GM12878 (cell line): ENCODE data around the gene SURF6. TPM values are rescaled to one million over a fixed set of nuclear protein-coding genes. Genes with fewer than 3 reads are reported as not detected.

Experiments
- ATAC-seq: fragments of 200-7000 bp; cut with Tn5 transposase; 3 replicates; pipeline ENCODE4 v1.9.1; 2020; ENCODE audit warnings: mild to moderate bottlenecking, moderate library complexity
- BruUV-seq: library from RNA; stranded (reverse); fragments of 400-500 nt; replicated peaks from 2 replicates; lab custom pipeline; 2021; lab: Mats Ljungman, UMichigan
- CTCF ChIA-PET: fragments of 300-600 bp; sonication (Branson Sonifier 250); formaldehyde crosslinking; extraction: SDS; loops from one replicate; lab custom pipeline; 2021; ENCODE audit warnings: inconsistent platforms; lab: Yijun Ruan, JAX
- POLR2A ChIA-PET: fragments of 350-600 bp; formaldehyde crosslinking; extraction: SDS; loops from one replicate; lab custom pipeline; 2021; ENCODE audit warnings: inconsistent platforms; lab: Charles Lee
- RAD21 ChIA-PET: fragments of 300-600 bp; sonication (Branson Sonifier 250); formaldehyde crosslinking; loops from one replicate; lab custom pipeline; 2023; ENCODE audit warnings: antibody characterized with exemption; ENCODE audit not compliant: unreplicated experiment; lab: Charles Lee
- SMC1A ChIA-PET: fragments of 300-600 bp; sonication (Branson Sonifier 250); formaldehyde crosslinking; loops from one replicate; lab custom pipeline; 2023; ENCODE audit not compliant: unreplicated experiment, uncharacterized antibody; lab: Charles Lee
- DNase-seq: peaks from one replicate; pipeline ENCODE4 v3.0.0-alpha.2; 2011; ENCODE audit warnings: low read depth, low spot score
- FAIRE-seq: peaks from 3 replicates; lab custom pipeline; 2011; peaks lifted over from hg19 to GRCh38; lab: Jason Lieb, UNC
- H2AFZ ChIP-seq: 2 replicates; pipeline ENCODE4 v1.6.0; 2011; ENCODE audit warnings: low read depth, low read length, control low read depth; ENCODE audit not compliant: control insufficient read depth
- H3K27ac ChIP-seq: 2 replicates; pipeline ENCODE4 v1.5.1; 2011; ENCODE audit warnings: control low read depth; ENCODE audit not compliant: control insufficient read depth, insufficient read depth
- H3K27me3 ChIP-seq, 2 experiments: replicated peaks in 1 of 2; 2 replicates each; pipeline versions ENCODE4 v1.6.0 to v1.6.1; 2011; ENCODE audit warnings: low read length in 1 of 2; ENCODE audit not compliant: control insufficient read depth in 2 of 2, insufficient read depth in 2 of 2
- H3K36me3 ChIP-seq, 2 experiments: 2 replicates each; pipeline ENCODE4 v1.5.1; 2011; ENCODE audit warnings: low read length in 1 of 2; ENCODE audit not compliant: control insufficient read depth in 2 of 2, insufficient read depth in 2 of 2
- H3K4me1 ChIP-seq: 2 replicates; pipeline ENCODE4 v1.6.1; 2011; ENCODE audit warnings: mild to moderate bottlenecking, low read length, moderate library complexity, mixed read lengths; ENCODE audit not compliant: control insufficient read depth, insufficient read depth
- H3K4me2 ChIP-seq: 2 replicates; pipeline ENCODE4 v1.6.0; 2011; ENCODE audit warnings: control low read depth; ENCODE audit not compliant: control insufficient read depth, insufficient read depth
- H3K4me3 ChIP-seq: fragments of 200-600 bp; sonication (generic); 2 replicates; pipeline ENCODE4 v1.5.1; 2016
- H3K79me2 ChIP-seq: 2 replicates; pipeline ENCODE4 v1.6.0; 2011; ENCODE audit warnings: low read length; ENCODE audit not compliant: control insufficient read depth, insufficient read depth
- H3K9ac ChIP-seq: 2 replicates; pipeline ENCODE4 v1.8.0; 2011; ENCODE audit warnings: low read length, control low read depth, mixed read lengths; ENCODE audit not compliant: control insufficient read depth, insufficient read depth
- H3K9me3 ChIP-seq: replicated peaks from 3 replicates; pipeline ENCODE4 v1.5.1; 2011; ENCODE audit warnings: mild to moderate bottlenecking, low read length; ENCODE audit not compliant: control insufficient read depth, insufficient read depth
- H4K20me1 ChIP-seq: 2 replicates; pipeline ENCODE4 v1.6.0; 2011; ENCODE audit not compliant: control insufficient read depth, insufficient read depth
- CTCF ChIP-seq, 3 experiments: IDR thresholded peaks in 2 of 3; conservative IDR thresholded peaks in 1 of 3; 2 replicates each; pipeline ENCODE4 v1.5.1; 2011; ENCODE audit warnings: low read depth in 3 of 3, low read length in 3 of 3, mild to moderate bottlenecking in 3 of 3, control low read depth in 2 of 3, moderate library complexity in 2 of 3, inconsistent platforms in 1 of 3, mixed read lengths in 1 of 3; ENCODE audit not compliant: control insufficient read depth in 2 of 3, insufficient read depth in 1 of 3; ENCODE audit errors: extremely low read depth in 1 of 3
- GATAD2B ChIP-seq: fragments of 450-650 bp; conservative IDR thresholded peaks from 2 replicates; pipeline ENCODE4 v1.6.1; 2017; ENCODE audit warnings: low read depth, mild to moderate bottlenecking, moderate library complexity
- STAT3 ChIP-seq: IDR thresholded peaks from 2 replicates; pipeline ENCODE4 v1.6.1; 2011; ENCODE audit warnings: low read depth, low read length, improper control_type of control experiment
- WGBS: methylation state at CpG from one replicate; pipeline ENCODE4 v1.1.6; 2016; ENCODE audit warnings: low lambda C conversion rate; ENCODE audit not compliant: insufficient replicate concordance, insufficient coverage; ENCODE audit errors: missing lambda C conversion rate; 5-methylcytosine and 5-hydroxymethylcytosine counted together
- in situ Hi-C: fragments of 300-500 bp; cut with MboI; formaldehyde crosslinking; loops from 9 replicates; pipeline ENCODE4 v1.14.3; 2018; ENCODE audit warnings: mixed read lengths
- intact Hi-C: fragments of 100-400 bp; cut with micrococcal nuclease; formaldehyde crosslinking; loops from one replicate; pipeline ENCODE4 v1.14.2; 2022; ENCODE audit not compliant: unreplicated experiment
- polyA plus RNA-seq, 11 experiments: library from polyadenylated mRNA; depleted of rRNA in 4 of 11; unstranded in 6 of 11; stranded (reverse) in 5 of 11; fragments of >200 nt; fragmentation: Nextera tagmentation in 4 of 11; fragmentation: Illumina TruSeq in 1 of 11; extraction: Ambion mirVana in 4 of 11; extraction: Trizol in 1 of 11; gene quantifications; 1 replicate in 1 of 11; 2 replicates in 10 of 11; pipeline versions ENCODE4 v1.2.1 to v1.2.3, GENCODE V29; 2011 to 2016; ENCODE audit warnings: inconsistent platforms in 2 of 11, missing spikeins in 2 of 11, low read depth in 1 of 11
- total RNA-seq, 4 experiments: library from RNA; depleted of rRNA in 3 of 4; stranded (reverse); fragments of >200 nt in 3 of 4; fragmentation: Illumina TruSeq in 1 of 4; extraction: Trizol in 1 of 4; gene quantifications; 2 replicates each; pipeline versions ENCODE4 v1.2.1 to v1.2.3, GENCODE V29; 2013 to 2021

SURF6 gene
- total and polyA plus RNA-seq, 10 of the 15 experiments (the other 5 are each of a cell fraction or from before 2014, with no cell fraction given), result 2.2 to 27.2 (median 15.1) TPM

- in situ Hi-C loops (no loop called here), intact Hi-C loops (no loop called here)
- Histone ChIP-seq H3K27me3 (no peaks in the 10 kb centered on the region), H4K20me1 (no peaks in the 10 kb centered on the region), H3K9ac (no peak overlapping the region), H3K36me3 (peaks cover 10 to 23% of the 10 kb centered on the region in 2 experiments), H3K4me3 (no peak overlapping the region), H3K9me3 (no peaks in the 10 kb centered on the region), H3K4me2 (no peak overlapping the region), H3K79me2 (peaks cover 13% of the 10 kb centered on the region), H2AFZ (no peak overlapping the region), H3K27ac (no peak overlapping the region), H3K4me1 (peaks cover 21% of the 10 kb centered on the region)
- ATAC-seq, result peak; percentile 10; the same call in 2 of the 3 replicates
- ChIA-PET SMC1A (no interaction called here), POLR2A (interaction anchor here (0.8 to 1.0 kb wide), 3 partner anchors 12 to 37 kb away, joined by 3 read pairs; no protein-coding TSS in a partner anchor), RAD21 (no interaction called here), CTCF (interaction anchor here (1.6 kb wide), 1 partner anchor 31 kb away, joined by 3 read pairs; no protein-coding TSS in a partner anchor)
- TF ChIP-seq CTCF (IDR thresholded peaks at IDR 0.05 in 2 of 3, conservative IDR thresholded peaks at IDR 0.05 in 1 of 3; ENCODE audit: control insufficient read depth in 2 of 3, extremely low read depth in 1 of 3, insufficient read depth in 1 of 3, low read depth in 3 of 3, low read length in 3 of 3) (0 out of 6 replicates have a peak, but pooled peaks of 1 of the 3 experiments have one; percentile 24), STAT3 (no peak), GATAD2B (no peak)
- BruUV-seq, result no TSS peak
- no peak for DNase-seq
- 75% methylated on average over 12 of the region's 12 CpGs for WGBS
- FAIRE-seq, result no peak
Measured at GRCh38 chr9:133342069-133342406, 6.0 kb upstream of the SURF6 start.
